Cardiac muscle cell (in vitro differentiated cells and primary cell): ENCODE measurements around the gene PIGA. TPM values are rescaled to one million over a fixed set of nuclear protein-coding genes. Genes with fewer than 3 reads are reported as not detected.
A peak's percentile ranks its signal among the peaks of the same experiment; 100 is the strongest.
"Not testable (repeated sequence)": the region's sequence is repeated elsewhere in the genome, so short reads cannot be mapped to it uniquely, and the experiment has no call there.

Experiments
- DNase-seq, 2 donors: peaks; one replicate each; pipeline versions ENCODE4 v3.0.0 to v3.0.0-alpha.2; 2010 to 2017; ENCODE audit warnings: low read depth in 1 of 2, low spot score in 1 of 2
- H3K27ac ChIP-seq: fragments of 200-600 bp; sonication (generic); 2 replicates; pipeline ENCODE4 v1.5.1; 2016
- H3K27me3 ChIP-seq: fragments of 200-600 bp; sonication (generic); 2 replicates; pipeline ENCODE4 v1.6.0; 2016; ENCODE audit warnings: control low read depth
- H3K36me3 ChIP-seq: fragments of 200-600 bp; sonication (generic); 2 replicates; pipeline ENCODE4 v1.5.1; 2016; ENCODE audit warnings: control low read depth
- H3K4me1 ChIP-seq: fragments of 200-600 bp; sonication (generic); 2 replicates; pipeline ENCODE4 v1.8.1; 2017; ENCODE audit warnings: low read depth, mild to moderate bottlenecking, mixed run types
- H3K4me3 ChIP-seq: fragments of 200-600 bp; sonication (generic); 2 replicates; pipeline ENCODE4 v1.5.1; 2016; ENCODE audit warnings: mild to moderate bottlenecking
- H3K9me3 ChIP-seq: fragments of 200-600 bp; sonication (generic); 2 replicates; pipeline ENCODE4 v1.5.1; 2017; ENCODE audit warnings: low read depth, mild to moderate bottlenecking, control low read depth
- polyA plus RNA-seq: library from polyadenylated mRNA; unstranded; fragments of >200 nt; fragmentation: Nextera tagmentation; extraction: Ambion mirVana; gene quantifications from 2 replicates; pipeline ENCODE4 v1.2.1, GENCODE V29; 2016
- total RNA-seq: library from RNA; depleted of rRNA; stranded (reverse); fragments of >200 nt; gene quantifications from 2 replicates; pipeline ENCODE4 v1.2.3, GENCODE V29; 2016
- TF ChIP-seq, protein P1 (sequence below): IDR thresholded peaks from 2 replicates; pipeline ENCODE4 v1.5.1; 2012; ENCODE audit warnings: low read depth, mild to moderate bottlenecking, low read length

Gene PIGA
- total and polyA plus RNA-seq, 2 experiments from 2014 or later, result 6.7 to 12.3 TPM

DNA sequence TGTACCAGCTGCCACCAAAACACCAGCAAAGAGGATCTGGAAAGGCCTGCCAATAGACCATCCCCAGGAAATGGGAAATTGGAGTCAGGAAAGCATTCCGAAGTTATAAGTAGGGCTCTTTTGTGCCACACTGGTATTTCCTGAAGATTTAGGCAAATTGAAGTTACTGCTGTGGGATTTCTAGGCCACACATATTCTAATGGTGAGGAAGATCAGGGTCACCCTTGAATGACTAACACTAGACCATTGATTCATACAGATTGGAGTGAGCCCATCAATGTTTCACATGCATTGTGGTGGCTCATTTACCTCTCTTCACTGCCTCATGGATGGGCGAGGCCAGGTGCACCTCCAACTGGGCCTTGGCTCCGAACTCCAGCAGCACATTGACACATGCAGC, 42.5 kb downstream of the PIGA start:
- no peaks in the 10 kb centered on the region for H3K9me3 ChIP-seq
- H3K36me3 ChIP-seq, result no peaks in the 10 kb centered on the region
- no peaks in the 10 kb centered on the region for H3K4me1 ChIP-seq
- no peak overlapping the region for H3K4me3 ChIP-seq
- H3K27ac ChIP-seq, result no peak overlapping the region
- DNase-seq, result no peak
- TF ChIP-seq, protein P1, sequence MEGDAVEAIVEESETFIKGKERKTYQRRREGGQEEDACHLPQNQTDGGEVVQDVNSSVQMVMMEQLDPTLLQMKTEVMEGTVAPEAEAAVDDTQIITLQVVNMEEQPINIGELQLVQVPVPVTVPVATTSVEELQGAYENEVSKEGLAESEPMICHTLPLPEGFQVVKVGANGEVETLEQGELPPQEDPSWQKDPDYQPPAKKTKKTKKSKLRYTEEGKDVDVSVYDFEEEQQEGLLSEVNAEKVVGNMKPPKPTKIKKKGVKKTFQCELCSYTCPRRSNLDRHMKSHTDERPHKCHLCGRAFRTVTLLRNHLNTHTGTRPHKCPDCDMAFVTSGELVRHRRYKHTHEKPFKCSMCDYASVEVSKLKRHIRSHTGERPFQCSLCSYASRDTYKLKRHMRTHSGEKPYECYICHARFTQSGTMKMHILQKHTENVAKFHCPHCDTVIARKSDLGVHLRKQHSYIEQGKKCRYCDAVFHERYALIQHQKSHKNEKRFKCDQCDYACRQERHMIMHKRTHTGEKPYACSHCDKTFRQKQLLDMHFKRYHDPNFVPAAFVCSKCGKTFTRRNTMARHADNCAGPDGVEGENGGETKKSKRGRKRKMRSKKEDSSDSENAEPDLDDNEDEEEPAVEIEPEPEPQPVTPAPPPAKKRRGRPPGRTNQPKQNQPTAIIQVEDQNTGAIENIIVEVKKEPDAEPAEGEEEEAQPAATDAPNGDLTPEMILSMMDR, result no peak
- H3K27me3 ChIP-seq, result no peaks in the 10 kb centered on the region

DNA sequence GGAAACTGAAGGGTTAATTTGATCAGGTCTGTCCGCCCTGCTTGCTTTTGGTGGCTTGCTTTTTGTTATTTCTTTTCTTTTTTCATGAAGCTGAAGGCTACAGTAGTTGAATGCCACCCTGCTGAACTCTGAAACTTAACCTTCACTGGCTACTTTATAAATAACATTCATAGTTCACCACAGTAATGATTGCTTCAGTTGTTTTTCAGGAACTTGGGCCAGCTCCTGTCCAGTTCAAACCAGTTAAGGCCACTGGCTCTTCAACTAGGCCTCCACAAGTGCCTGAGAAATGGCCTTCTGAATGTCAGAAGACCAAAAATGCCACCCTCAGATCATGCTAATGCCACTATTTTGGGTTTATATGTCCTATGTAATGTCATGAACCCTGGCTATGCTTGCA, 57.7 kb downstream of the PIGA start:
- peak in 1 of 2 donors; percentile 1 for DNase-seq
- no peaks in the 10 kb centered on the region for H3K9me3 ChIP-seq
- no peaks in the 10 kb centered on the region for H3K27me3 ChIP-seq
- no peak overlapping the region for H3K4me3 ChIP-seq
- H3K27ac ChIP-seq, result no peak overlapping the region
- no peaks in the 10 kb centered on the region for H3K36me3 ChIP-seq
- TF ChIP-seq, protein P1, result no peak
- no peaks in the 10 kb centered on the region for H3K4me1 ChIP-seq

DNA sequence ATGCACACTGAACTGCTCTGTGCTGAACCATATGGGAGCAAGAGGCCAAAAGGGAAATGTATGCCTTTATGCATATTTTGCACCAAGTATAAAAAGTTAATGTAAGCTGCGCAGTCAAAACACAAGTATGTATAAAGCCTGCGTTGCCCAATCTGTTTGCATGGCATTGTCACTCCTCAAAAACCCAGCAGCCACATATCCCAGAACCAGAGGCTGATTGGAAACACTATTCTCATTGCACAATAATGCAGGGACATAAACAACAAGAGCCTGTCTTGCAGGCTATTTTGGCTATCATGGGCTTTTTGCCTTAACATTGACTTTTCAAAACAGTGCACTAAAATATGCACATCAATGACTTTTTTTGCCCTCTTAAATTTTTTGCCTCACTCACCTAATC, 60.4 kb downstream of the PIGA start:
- no peaks in the 10 kb centered on the region for H3K27me3 ChIP-seq
- no peak for DNase-seq
- H3K9me3 ChIP-seq, result no peaks in the 10 kb centered on the region
- H3K4me3 ChIP-seq, result no peak overlapping the region
- no peaks in the 10 kb centered on the region for H3K4me1 ChIP-seq
- no peaks in the 10 kb centered on the region for H3K36me3 ChIP-seq
- TF ChIP-seq, protein P1, result no peak
- H3K27ac ChIP-seq, result no peak overlapping the region

DNA sequence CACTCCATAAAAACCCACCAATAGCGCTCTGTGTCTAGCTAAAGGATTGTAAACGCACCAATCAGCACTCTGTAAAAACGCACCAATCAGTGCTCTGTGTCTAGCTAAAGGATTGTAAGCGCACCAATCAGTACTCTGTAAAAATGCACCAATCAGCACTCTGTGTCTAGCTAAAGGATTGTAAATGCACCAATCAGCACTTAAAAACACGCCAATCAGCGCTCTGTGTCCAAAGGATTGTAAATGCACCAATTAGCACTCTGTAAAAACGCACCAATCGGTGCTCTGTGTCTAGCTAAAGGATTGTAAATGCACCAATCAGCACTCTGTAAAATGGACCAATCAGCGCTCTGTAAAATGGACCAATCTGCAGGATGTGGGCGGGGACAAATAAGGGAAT, 62.0 kb downstream of the PIGA start:
- not testable (repeated sequence) for H3K27me3 ChIP-seq, H3K9me3 ChIP-seq, H3K4me1 ChIP-seq, H3K27ac ChIP-seq, DNase-seq, H3K4me3 ChIP-seq, H3K36me3 ChIP-seq

DNA sequence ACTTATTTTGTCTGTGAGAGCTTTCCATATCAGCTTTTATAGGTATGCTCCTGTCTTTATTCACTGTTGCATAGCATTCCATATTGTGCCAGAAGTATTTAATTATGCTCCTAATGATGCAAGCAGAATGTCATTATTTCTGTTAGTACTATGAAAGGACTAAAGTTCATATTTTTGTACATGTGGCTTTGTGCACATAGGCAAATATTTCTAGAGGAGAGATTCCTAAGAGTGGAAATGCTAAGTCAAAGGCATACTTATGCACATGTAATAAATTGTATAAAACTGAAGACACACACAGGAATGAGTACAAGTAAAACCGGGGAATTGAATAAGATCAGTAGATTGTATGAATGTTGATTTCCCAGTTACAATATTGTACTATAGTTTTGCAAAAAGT, 63.6 kb downstream of the PIGA start:
- TF ChIP-seq, protein P1, result no peak
- no peak overlapping the region for H3K4me3 ChIP-seq
- no peaks in the 10 kb centered on the region for H3K4me1 ChIP-seq
- no peaks in the 10 kb centered on the region for H3K36me3 ChIP-seq
- no peaks in the 10 kb centered on the region for H3K9me3 ChIP-seq
- H3K27ac ChIP-seq, result no peak overlapping the region
- no peaks in the 10 kb centered on the region for H3K27me3 ChIP-seq
- DNase-seq, result no peak

DNA sequence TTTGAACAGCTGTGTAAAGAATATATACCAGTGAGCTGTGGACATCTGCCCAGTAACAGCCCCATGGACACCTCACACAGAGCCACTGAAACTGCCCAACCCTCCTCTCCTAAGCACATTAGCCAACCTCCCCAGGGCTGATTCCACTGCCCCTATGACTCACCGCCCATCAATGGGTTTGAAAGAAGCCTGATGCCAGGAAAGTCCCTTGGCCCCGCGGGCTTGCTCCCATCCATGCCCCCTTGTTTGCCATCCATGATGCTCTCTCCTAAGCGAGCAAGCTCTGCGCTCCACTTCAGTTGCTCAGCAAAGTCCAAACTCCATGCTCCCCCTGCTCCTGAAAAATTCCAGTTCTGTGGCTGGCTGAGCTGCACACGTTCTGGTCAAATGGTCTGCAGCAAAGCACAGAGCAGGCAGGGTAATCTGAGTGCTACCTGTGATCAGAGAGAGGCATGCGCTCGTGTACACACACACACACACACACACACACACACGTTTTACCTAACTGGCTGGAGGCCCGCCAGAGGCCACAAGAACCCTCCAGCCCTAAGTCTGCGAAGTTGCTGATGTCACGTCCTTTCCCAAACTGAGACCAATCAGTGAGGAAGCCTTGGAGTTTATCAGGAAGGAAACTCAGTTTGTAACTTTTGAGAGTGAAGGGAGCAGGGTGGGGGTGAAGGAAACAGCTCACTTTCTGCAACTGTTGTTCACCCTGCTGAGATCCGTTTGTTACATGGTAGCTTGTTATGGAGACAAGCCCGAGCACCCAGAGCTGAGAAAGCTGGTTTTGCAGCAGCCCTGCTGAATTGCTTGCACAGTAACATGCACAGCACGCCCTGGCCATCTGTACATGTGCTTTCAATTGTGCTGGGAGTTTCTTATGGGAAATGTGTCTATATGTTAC, 65.5 kb downstream of the PIGA start, which contains the start of gene ASB9:
ASB9 (minus strand) TSS at position 466 of the 904 bp plus-strand sequence; CDS start at position 257, 209 bp downstream.
- Histone ChIP-seq H3K9me3 (no peaks in the 10 kb centered on the region), H3K4me1 (no peaks in the 10 kb centered on the region), H3K27me3 (no peaks in the 10 kb centered on the region), H3K36me3 (no peaks in the 10 kb centered on the region), H3K27ac (no peak within 1 kb of the TSS), H3K4me3 (no peak within 1 kb of the TSS)
- TF ChIP-seq, protein P1, result no peak
- DNase-seq, result peak; percentile 15 to 66

Other genes with a start within 250 kb of the PIGA start
- 0.54 TPM in 1 of 2 replicates, not detected in the other for gene ASB9, start 65.4 kb downstream of the PIGA start, total RNA-seq
- gene ASB9, start 65.4 kb downstream of the PIGA start, polyA plus RNA-seq, result 0.67 TPM in 1 of 2 replicates, not detected in the other
- 1.2 and 1.5 TPM in 2 replicates for gene ASB11, start 19.9 kb downstream of the PIGA start, total RNA-seq
- gene ASB11, start 19.9 kb downstream of the PIGA start, polyA plus RNA-seq, result 0.66 and 1.7 TPM in 2 replicates
- 0.53 and 1.2 TPM in 2 replicates for gene VEGFD, start 48.9 kb upstream of the PIGA start, total RNA-seq
- 2.1 TPM in 1 of 2 replicates, not detected in the other for gene VEGFD, start 48.9 kb upstream of the PIGA start, polyA plus RNA-seq
- 3.4 and 4.5 TPM in 2 replicates for gene PIR, start 157.8 kb upstream of the PIGA start, total RNA-seq
- 5.3 and 5.9 TPM in 2 replicates for gene PIR, start 157.8 kb upstream of the PIGA start, polyA plus RNA-seq
- not detected in 2 replicates for gene BMX, start 165.3 kb upstream of the PIGA start, total RNA-seq
- gene BMX, start 165.3 kb upstream of the PIGA start, polyA plus RNA-seq, result 0.13 TPM in 1 of 2 replicates, not detected in the other